LNCaP clone FGC (cell line): ENCODE results near the gene DCPS.
A peak's percentile ranks its signal among the peaks of the same experiment; 100 is the strongest.

Experiments
- DNase-seq: peaks from one replicate; pipeline ENCODE4 v3.0.0-alpha.2; 2011; ENCODE audit warnings: low read depth
- H3K4me3 ChIP-seq: 2 replicates; pipeline ENCODE4 v1.5.1; 2011; ENCODE audit warnings: mild to moderate bottlenecking, low read depth, low read length, control low read depth
- CTCF ChIP-seq: IDR thresholded peaks from 2 replicates; pipeline ENCODE4 v1.5.1; 2012; ENCODE audit warnings: mild to moderate bottlenecking; ENCODE audit not compliant: control insufficient read depth, insufficient read depth; ENCODE audit errors: extremely low read depth

The DCPS gene

GRCh38 chr11:126263489-126263888 is 40.4 kb upstream of the DCPS start:
- no peak overlapping the region for H3K4me3 ChIP-seq
- no peak for TF ChIP-seq CTCF
- no peak for DNase-seq

- no peak for TF ChIP-seq CTCF
- no peak overlapping the region for H3K4me3 ChIP-seq
- no peak for DNase-seq
These were observed 38.0 kb upstream of the DCPS start for GRCh38 chr11:126265811-126266210.

GRCh38 chr11:126267650-126268049 is 36.2 kb upstream of the DCPS start:
- no peak for TF ChIP-seq CTCF
- H3K4me3 ChIP-seq: peak overlapping the region; percentile 82
- DNase-seq: peak; percentile 91

- no peak for TF ChIP-seq CTCF
- H3K4me3 ChIP-seq: peak overlapping the region; percentile 82
- DNase-seq: no peak
These were observed 35.5 kb upstream of the DCPS start for GRCh38 chr11:126268361-126268707.

GRCh38 chr11:126268708-126269579 is 34.9 kb upstream of the DCPS start, which contains the start of the genes FOXRED1 and SRPRA:
Gene FOXRED1, plus strand, starts transcription at chr11:126269154. Its CDS starts 53 bp downstream, at chr11:126269207.
Gene SRPRA, minus strand, starts transcription at chr11:126268895. Its CDS starts 91 bp downstream, at chr11:126268804.
- DNase-seq: peak; percentile 97
- H3K4me3 ChIP-seq: peak within 1 kb of the TSS; percentile 82
- TF ChIP-seq CTCF: no peak

- DNase-seq: no peak
- no peak for TF ChIP-seq CTCF
- no peak overlapping the region for H3K4me3 ChIP-seq
These were observed 26.5 kb upstream of the DCPS start for GRCh38 chr11:126277322-126277721.
